Measurements from ENCODE around the gene MPV17L2. TPM values are rescaled to one million over a fixed set of nuclear protein-coding genes. Genes with fewer than 3 reads are reported as not detected.
A peak's percentile ranks its signal among the peaks of the same experiment; 100 is the strongest.

Gene MPV17L2
- total RNA-seq, 1 donor from 2014 or later: 10.6 TPM

DNA sequence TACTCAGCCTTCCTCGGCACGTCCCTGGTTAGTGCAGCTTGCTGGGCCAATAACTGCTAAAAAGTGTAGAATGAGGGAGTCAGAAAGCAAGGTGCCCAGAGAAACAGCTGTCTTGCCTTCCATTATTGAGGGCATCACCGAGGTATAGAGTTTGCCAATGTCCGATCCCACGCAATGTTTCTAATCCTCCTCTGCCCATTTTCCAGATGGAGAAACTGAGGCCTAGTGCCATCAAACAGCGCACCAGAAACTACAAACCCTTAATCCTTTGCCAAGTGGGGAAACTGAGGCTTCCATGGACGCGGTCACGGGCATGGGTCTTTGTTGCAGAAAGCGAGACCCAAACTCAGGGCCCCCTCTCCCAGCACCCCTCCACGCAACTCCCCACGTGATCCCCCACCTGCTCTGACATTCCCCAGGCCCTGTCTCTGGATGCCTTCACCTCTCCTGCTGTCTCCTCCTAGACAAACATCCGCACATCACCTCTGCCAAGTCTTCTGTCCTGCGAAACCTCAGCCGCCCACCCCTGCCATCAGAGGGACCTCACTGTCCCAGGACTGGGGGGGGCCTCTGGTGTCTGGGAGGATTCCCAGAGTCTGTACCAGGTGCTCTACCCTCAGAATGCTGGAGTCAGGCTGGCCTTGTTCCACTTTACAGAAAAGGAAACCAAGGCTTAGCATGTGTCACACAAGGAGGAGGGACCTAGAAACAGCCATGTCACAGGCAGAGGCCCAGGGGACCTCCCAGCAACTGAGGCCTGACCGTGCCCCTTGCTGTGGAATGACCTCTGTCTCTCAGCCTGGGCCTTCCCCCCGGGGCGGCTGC lies 34.1 kb downstream of the MPV17L2 start:
- Mint-ChIP-seq H3K9me3 (ENCODE audit: low read depth) (no peaks in the 10 kb centered on the region), H3K27me3 (peaks cover 52% of the 10 kb centered on the region), H3K27ac (peak overlapping the region; percentile 33), H3K4me1 (ENCODE audit: low read depth) (peaks cover 3% of the 10 kb centered on the region), H3K36me3 (ENCODE audit: insufficient read depth) (no peaks in the 10 kb centered on the region), H3K4me3 (ENCODE audit: low read depth) (no peak overlapping the region)
- TF ChIP-seq CTCF (IDR thresholded peaks at IDR 0.05; ENCODE audit: unreplicated experiment): no peak
- no peak for DNase-seq (ENCODE audit: low spot score, unreplicated experiment)

DNA sequence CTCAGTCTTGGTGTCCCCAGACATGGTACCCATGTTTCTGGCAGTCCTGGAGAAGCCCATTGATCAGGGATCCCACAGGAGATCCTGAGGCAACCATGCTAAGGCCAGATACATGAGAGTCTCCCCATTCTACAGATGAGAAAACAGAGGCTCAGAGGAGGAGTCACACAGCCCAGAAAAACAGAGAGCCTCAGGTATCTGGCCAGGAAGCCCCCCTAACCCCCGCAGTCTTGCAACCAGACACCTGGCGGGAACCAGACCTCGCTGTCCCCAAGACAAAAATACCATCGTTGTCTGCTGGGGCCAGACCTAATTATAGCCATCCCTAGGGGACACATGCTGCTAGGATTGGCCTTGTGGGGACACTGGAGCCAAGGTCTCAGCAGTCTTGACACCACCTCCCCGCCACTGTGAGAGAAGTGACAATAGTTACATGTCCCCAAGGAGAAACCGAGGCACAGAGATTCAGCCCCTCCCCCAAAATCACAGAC lies 34.8 kb downstream of the MPV17L2 start:
- Mint-ChIP-seq H3K4me1 (ENCODE audit: low read depth) (peaks cover 7% of the 10 kb centered on the region), H3K36me3 (ENCODE audit: insufficient read depth) (no peaks in the 10 kb centered on the region), H3K9me3 (ENCODE audit: low read depth) (no peaks in the 10 kb centered on the region), H3K27me3 (peaks cover 55% of the 10 kb centered on the region), H3K4me3 (ENCODE audit: low read depth) (no peak overlapping the region), H3K27ac (no peak overlapping the region)
- no peak for TF ChIP-seq CTCF (IDR thresholded peaks at IDR 0.05; ENCODE audit: unreplicated experiment)
- DNase-seq (ENCODE audit: low spot score, unreplicated experiment): no peak

- no peak overlapping the region for H3K4me3 Mint-ChIP-seq (ENCODE audit: low read depth)
- peaks cover 3% of the 10 kb centered on the region for H3K9me3 Mint-ChIP-seq (ENCODE audit: low read depth)
- H3K27ac Mint-ChIP-seq: no peak overlapping the region
- no peaks in the 10 kb centered on the region for H3K36me3 Mint-ChIP-seq (ENCODE audit: insufficient read depth)
- DNase-seq (ENCODE audit: low spot score, unreplicated experiment): no peak
- peak; percentile 47 for TF ChIP-seq CTCF (IDR thresholded peaks at IDR 0.05; ENCODE audit: unreplicated experiment)
- H3K4me1 Mint-ChIP-seq (ENCODE audit: low read depth): peaks cover 5% of the 10 kb centered on the region
- H3K27me3 Mint-ChIP-seq: peaks cover 59% of the 10 kb centered on the region
Measured at GRCh38 chr19:18229474-18229873, 36.5 kb downstream of the MPV17L2 start.

DNA sequence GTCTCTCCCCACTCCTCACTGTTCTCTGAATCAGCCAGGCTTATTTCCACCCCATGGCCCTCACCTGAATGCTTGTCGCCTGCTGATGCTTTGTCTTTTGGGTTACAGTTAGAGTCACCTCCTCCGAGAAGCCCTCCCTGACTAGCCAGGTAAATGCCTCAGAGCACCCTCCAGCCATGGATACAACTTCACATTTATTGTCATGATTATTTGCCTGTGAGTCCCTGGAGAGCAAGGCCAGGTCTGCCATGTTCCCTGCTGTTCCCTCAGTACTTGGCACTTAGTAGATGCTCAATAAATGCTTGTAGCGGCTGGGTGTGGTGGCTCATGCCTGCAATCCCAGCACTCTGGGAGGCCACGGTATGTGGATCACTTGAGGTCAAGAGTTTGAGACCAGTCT lies 36.9 kb downstream of the MPV17L2 start:
- no peak for DNase-seq (ENCODE audit: low spot score, unreplicated experiment)
- Mint-ChIP-seq H3K4me3 (ENCODE audit: low read depth) (no peak overlapping the region), H3K4me1 (ENCODE audit: low read depth) (peaks cover 3% of the 10 kb centered on the region), H3K9me3 (ENCODE audit: low read depth) (peaks cover 3% of the 10 kb centered on the region), H3K27ac (no peak overlapping the region), H3K36me3 (ENCODE audit: insufficient read depth) (no peaks in the 10 kb centered on the region), H3K27me3 (peaks cover 59% of the 10 kb centered on the region)
- no peak for TF ChIP-seq CTCF (IDR thresholded peaks at IDR 0.05; ENCODE audit: unreplicated experiment)

DNA sequence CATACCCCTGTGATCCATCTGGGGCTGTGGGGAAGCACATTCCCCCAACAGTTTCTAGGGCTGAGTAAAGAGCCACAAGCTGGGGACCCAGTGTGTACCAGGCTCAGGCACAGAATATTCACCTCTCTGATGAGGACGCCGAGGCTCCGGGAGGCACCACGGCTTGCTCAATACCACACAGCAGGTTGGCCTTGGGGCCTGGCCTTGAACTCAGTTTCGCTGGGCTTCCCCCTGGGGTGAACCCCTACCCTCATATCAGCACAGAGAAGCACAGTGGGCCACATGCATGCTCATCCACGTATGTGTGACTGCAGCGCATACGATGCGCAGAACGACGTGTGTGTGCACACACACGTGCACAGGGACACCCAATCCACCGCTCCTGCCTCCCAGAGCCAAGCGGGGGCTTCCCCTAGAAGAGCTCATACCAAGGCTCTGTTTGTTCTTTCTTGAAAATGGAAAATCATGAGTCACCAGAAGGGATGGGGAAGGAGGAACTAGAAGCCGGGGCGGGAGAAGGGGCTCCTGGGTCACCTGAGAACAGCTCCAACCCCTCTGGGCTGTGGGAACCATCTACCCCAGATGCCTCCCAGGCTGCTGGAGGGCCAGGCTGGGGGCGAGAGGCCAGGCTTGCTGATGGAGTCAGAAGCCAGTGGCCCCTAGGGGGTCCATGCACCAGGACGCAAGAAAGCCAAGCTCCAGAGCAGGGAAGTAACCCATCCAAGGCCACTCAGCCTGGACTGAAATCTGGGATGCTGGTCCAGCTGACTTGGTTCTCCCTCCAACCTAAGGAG lies 38.1 kb downstream of the MPV17L2 start:
- Mint-ChIP-seq H3K4me3 (ENCODE audit: low read depth) (no peak overlapping the region), H3K27ac (no peak overlapping the region), H3K9me3 (ENCODE audit: low read depth) (peaks cover 3% of the 10 kb centered on the region), H3K36me3 (ENCODE audit: insufficient read depth) (no peaks in the 10 kb centered on the region), H3K27me3 (peaks cover 57% of the 10 kb centered on the region), H3K4me1 (ENCODE audit: low read depth) (peaks cover 3% of the 10 kb centered on the region)
- no peak for DNase-seq (ENCODE audit: low spot score, unreplicated experiment)
- no peak for TF ChIP-seq CTCF (IDR thresholded peaks at IDR 0.05; ENCODE audit: unreplicated experiment)

Measured in progenitor cell of endocrine pancreas (in vitro differentiated cells).